ENCODE data around the gene ZNF575. TPM values are rescaled to one million over a fixed set of nuclear protein-coding genes. Genes with fewer than 3 reads are reported as not detected.
A peak's percentile ranks its signal among the peaks of the same experiment; 100 is the strongest.

Gene ZNF575
- total and polyA plus RNA-seq, 10 of the 15 experiments (the other 5 are each of a cell fraction or from before 2014, with no cell fraction given), result 0.18 to 2.8 (median 0.75) TPM

DNA sequence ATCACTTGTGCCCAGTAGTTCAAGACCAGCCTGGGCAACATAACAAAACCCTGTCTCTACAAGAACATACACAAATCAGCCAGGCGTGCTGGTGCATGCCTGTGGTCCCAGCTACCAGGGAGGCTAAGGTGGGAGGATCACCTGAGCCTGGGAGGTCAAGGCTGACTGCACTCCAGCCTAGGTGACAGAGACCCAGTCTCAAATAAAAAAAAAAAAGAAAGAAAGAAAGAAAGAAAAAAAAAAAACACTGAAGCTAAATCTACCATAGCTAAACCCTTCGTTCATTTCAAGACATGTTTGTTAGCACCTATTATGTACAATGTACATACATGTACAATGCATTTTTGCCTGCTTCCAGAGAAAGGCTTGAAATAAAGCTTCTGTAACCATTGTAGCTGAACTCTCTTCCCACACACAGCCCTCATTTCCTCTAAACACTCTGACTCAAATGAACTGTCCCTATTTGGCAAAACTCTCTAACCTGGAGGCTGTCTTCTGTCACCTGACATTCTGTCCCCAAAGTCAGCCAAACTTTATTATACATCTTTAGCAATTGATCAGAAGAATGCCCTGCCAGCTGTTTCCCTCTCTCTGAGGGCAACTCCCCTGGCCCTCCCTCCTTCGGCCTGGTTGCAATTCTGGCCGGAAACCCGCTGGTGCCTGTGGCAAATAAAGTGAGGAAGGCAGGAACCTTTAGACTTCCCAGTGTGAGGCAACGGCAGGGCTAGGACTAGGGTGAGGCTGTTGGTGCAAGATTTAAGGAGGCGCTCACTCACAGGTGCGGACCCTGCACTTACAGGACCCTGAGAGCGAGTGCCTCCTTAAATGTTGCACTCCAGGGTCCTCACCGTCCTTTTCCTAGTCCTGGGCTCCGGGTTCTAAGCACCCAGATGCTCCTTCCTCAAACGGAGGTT lies 7.8 kb upstream of the ZNF575 start:
- CTCF ChIA-PET, result interaction anchor here (0.6 to 9.3 kb wide), 13 partner anchors 10 to 1086 kb away, joined by 3 to 393 read pairs (median 5); partner anchors contain the start of genes IRGQ, PHLDB3 and ZNF576
- H3K9me3 ChIP-seq (replicated peaks; ENCODE audit: control insufficient read depth, insufficient read depth, low read length), result no peaks in the 10 kb centered on the region
- peak overlapping the region; percentile 55 for H3K9ac ChIP-seq (ENCODE audit: control insufficient read depth, insufficient read depth, low read length)
- no peaks in the 10 kb centered on the region; a peak in 1 of 4 replicates for H3K36me3 ChIP-seq (ENCODE audit: control insufficient read depth in 2 of 2, insufficient read depth in 2 of 2, low read length in 1 of 2)
- peaks cover 12% of the 10 kb centered on the region for H3K79me2 ChIP-seq (ENCODE audit: control insufficient read depth, insufficient read depth, low read length)
- DNase-seq (ENCODE audit: low read depth, low spot score), result peak; percentile 44
- FAIRE-seq, result peak; percentile 90
- RAD21 ChIA-PET (ENCODE audit: unreplicated experiment), result interaction anchor here (0.7 to 3.5 kb wide), 7 partner anchors 8 to 220 kb away, joined by 3 to 29 read pairs (median 5); partner anchors contain the start of genes IRGQ, PHLDB3, ZNF575 and ZNF576
- no TSS peak for BruUV-seq (replicated peaks)
- WGBS (ENCODE audit: insufficient coverage, insufficient replicate concordance, low lambda C conversion rate, missing lambda C conversion rate), result 4% methylated on average over 12 of the region's 12 CpGs
- in situ Hi-C loops (cut with MboI), result loop anchor here (5.0 kb wide), 1 partner anchor 78 kb away; no protein-coding TSS in a partner anchor
- no peaks in the 10 kb centered on the region for H4K20me1 ChIP-seq (ENCODE audit: control insufficient read depth, insufficient read depth)
- H3K27me3 ChIP-seq (replicated peaks in 1 of 2; ENCODE audit: control insufficient read depth in 2 of 2, insufficient read depth in 2 of 2, low read length in 1 of 2), result no peaks in the 10 kb centered on the region
- intact Hi-C loops (cut with micrococcal nuclease; ENCODE audit: unreplicated experiment), result no loop called here
- peak overlapping the region; percentile 85 for H3K4me2 ChIP-seq (ENCODE audit: control insufficient read depth, insufficient read depth)
- SMC1A ChIA-PET (ENCODE audit: uncharacterized antibody, unreplicated experiment), result interaction anchor here (0.8 to 3.4 kb wide), 10 partner anchors 10 to 254 kb away, joined by 3 to 22 read pairs (median 6); partner anchors contain the start of genes IRGQ, PHLDB3 and ZNF576
- peaks cover 3% of the 10 kb centered on the region; the same call in 1 of the 2 replicates for H3K4me1 ChIP-seq (ENCODE audit: control insufficient read depth, insufficient read depth, low read length)
- peak overlapping the region; percentile 91 for H3K4me3 ChIP-seq
- ATAC-seq, result peak; percentile 71
- H2AFZ ChIP-seq (ENCODE audit: control insufficient read depth, low read depth, low read length), result peak overlapping the region; percentile 76
- POLR2A ChIA-PET, result interaction anchor here (0.6 to 2.9 kb wide), 9 partner anchors 8 to 143 kb away, joined by 3 to 13 read pairs (median 5); partner anchors contain the start of genes IRGQ, XRCC1, ZNF575 and ZNF576
- peak overlapping the region; percentile 65 for H3K27ac ChIP-seq (ENCODE audit: control insufficient read depth, insufficient read depth)
- TF ChIP-seq ZNF622 (IDR thresholded peaks at IDR 0.05) (no peak), TARDBP (IDR thresholded peaks at IDR 0.05; ENCODE audit: borderline replicate concordance) (no peak), BRCA1 (IDR thresholded peaks at IDR 0.05; ENCODE audit: low read depth, low read length) (no peak), RELB (IDR thresholded peaks at IDR 0.05; ENCODE audit: low read depth) (peak; percentile 80), BHLHE40 (IDR thresholded peaks at IDR 0.05; ENCODE audit: borderline replicate concordance in 1 of 2, low read depth in 2 of 2, low read length in 1 of 2) (peak in 1 of 2 experiments; percentile 17; a peak in 1 of 4 replicates), EGR1 (IDR thresholded peaks at IDR 0.05; ENCODE audit: borderline replicate concordance in 1 of 2, low read depth in 2 of 2, low read length in 2 of 2) (no peak), IKZF1 (conservative IDR thresholded peaks at IDR 0.05) (peak; percentile 67), PRDM15 (CRISPR knock-in tag; IDR thresholded peaks at IDR 0.05) (no peak), PML (IDR thresholded peaks at IDR 0.05; ENCODE audit: low read length) (no peak), NR2C1 (IDR thresholded peaks at IDR 0.05) (no peak), IRF4 (IDR thresholded peaks at IDR 0.05; ENCODE audit: low read depth, low read length) (no peak), NR2F1 (conservative IDR thresholded peaks at IDR 0.05) (no peak), CBFB (IDR thresholded peaks at IDR 0.05; ENCODE audit: low read depth) (no peak)
- TF ChIP-seq, protein P1, sequence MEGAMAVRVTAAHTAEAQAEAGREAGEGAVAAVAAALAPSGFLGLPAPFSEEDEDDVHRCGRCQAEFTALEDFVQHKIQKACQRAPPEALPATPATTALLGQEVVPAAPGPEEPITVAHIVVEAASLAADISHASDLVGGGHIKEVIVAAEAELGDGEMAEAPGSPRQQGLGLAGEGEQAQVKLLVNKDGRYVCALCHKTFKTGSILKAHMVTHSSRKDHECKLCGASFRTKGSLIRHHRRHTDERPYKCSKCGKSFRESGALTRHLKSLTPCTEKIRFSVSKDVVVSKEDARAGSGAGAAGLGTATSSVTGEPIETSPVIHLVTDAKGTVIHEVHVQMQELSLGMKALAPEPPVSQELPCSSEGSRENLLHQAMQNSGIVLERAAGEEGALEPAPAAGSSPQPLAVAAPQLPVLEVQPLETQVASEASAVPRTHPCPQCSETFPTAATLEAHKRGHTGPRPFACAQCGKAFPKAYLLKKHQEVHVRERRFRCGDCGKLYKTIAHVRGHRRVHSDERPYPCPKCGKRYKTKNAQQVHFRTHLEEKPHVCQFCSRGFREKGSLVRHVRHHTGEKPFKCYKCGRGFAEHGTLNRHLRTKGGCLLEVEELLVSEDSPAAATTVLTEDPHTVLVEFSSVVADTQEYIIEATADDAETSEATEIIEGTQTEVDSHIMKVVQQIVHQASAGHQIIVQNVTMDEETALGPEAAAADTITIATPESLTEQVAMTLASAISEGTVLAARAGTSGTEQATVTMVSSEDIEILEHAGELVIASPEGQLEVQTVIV (IDR thresholded peaks at IDR 0.05; ENCODE audit: borderline replicate concordance, partially characterized antibody), result no peak

Data from GM12878 (cell line).